GM18870 (cell line): Measurements from ENCODE around the gene SPAG17.

Experiments
- ATAC-seq: cut with Tn5 transposase; IDR thresholded peaks from one replicate; pipeline ENCODE4 v1.9.1; 2021; ENCODE audit warnings: moderate library complexity; ENCODE audit not compliant: unreplicated experiment

The SPAG17 gene

DNA sequence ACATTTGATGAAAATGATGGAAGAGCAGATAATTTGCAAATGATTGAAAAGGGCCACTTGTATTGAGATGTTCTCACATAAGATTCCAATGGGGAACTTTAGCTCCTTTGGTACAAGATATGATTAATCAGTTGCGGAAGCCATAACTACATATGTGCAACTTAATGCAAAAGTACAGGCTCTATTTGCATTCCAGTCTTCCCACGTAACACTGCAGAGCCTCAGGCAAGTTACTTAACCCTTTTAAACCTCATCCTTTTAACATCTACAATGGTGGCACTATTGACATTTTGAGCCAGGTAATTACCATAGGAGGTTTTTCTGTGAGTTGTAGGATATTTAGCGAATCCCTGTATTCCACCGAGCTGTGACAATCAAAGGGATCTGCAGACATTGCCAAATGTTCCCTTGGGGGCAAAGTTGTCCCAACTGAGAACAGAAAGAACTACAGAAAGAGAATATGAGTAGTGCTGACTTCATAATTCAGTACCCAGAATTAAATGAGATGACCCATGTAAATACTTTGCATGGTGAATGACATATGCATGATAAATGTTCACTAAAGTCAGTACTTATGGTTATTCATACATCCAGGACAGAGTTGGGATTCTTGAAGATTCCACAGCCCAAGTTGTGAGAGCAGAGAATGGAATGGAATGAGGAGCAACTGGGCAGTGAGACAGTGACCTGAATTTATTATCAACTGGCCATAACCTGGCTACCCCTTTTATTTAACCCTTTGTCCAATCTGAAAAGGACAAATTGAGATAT is 62.6 kb downstream of the SPAG17 start:
- ATAC-seq, result no peak

GRCh38 chr1:118118873-118119463 is 66.1 kb downstream of the SPAG17 start:
- ATAC-seq, result no peak

GRCh38 chr1:118118469-118118868 is 66.6 kb downstream of the SPAG17 start:
- ATAC-seq, result no peak

- no peak for ATAC-seq
These were observed 67.5 kb downstream of the SPAG17 start for GRCh38 chr1:118117521-118117920.

GRCh38 chr1:118116909-118117308 is 68.1 kb downstream of the SPAG17 start:
- no peak for ATAC-seq

- ATAC-seq, result no peak
These were observed 68.6 kb downstream of the SPAG17 start for GRCh38 chr1:118116401-118116800.

DNA sequence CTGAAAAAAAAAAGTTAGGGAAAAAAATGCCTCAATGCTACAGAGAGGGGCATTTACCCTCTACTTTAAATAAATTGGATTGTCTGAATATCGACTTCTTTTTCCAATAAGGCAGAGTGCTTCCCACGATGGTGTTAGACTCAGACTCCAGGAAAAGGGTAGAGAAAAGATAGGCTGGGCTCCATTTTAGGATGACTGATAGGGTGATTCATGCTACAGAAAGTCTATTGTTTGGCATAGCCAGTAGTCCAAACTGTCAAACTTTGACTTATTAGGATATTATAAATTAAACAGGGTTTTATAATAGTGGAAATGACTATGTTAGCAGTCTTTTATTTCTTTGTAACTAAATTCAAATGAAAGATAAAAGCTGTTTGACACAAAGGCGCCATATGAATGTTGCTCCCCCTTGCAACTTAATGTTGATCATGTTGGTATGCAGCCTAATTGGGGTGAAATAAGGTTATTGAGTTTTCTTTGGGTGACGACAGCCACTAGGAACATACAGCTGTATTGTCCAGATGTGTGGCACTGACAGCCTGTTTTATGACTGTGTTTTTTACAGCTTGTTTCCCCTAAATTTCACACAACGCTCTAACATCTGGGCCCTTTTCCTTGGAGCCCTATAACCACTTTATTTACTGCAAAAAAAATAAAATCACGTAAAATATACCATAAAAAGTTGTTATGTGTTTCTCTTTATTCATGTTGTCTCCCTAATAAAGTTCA is 69.3 kb downstream of the SPAG17 start:
- ATAC-seq, result no peak

- no peak for ATAC-seq
These were observed 71.8 kb downstream of the SPAG17 start for GRCh38 chr1:118113261-118113660.

- ATAC-seq, result no peak
These were observed 74.4 kb downstream of the SPAG17 start for GRCh38 chr1:118110580-118110979.

DNA sequence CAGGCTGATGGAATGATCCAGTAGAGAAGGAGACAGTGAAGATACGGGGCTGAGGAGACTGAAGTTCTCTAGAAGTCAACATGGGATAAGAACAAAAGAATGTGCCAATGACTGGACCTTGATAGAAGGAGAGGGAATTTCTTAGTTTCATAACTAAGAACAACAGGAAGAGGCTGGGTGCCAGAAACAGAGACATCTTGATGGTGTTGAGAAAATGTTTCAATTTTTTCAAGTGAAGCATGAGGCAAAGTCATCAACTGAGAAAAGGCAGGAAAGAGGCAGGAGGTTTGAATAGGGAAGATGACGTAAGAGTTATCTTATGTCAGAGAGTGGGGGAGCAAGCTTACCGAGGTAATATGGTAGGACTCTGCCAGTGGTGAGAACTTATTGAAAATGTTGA is 80.1 kb downstream of the SPAG17 start:
- ATAC-seq, result no peak

GRCh38 chr1:118102445-118102844 is 82.6 kb downstream of the SPAG17 start:
- no peak for ATAC-seq

- no peak for ATAC-seq
These were observed 83.0 kb downstream of the SPAG17 start for GRCh38 chr1:118101999-118102398.

GRCh38 chr1:118101515-118101844 is 83.5 kb downstream of the SPAG17 start:
- ATAC-seq, result no peak

DNA sequence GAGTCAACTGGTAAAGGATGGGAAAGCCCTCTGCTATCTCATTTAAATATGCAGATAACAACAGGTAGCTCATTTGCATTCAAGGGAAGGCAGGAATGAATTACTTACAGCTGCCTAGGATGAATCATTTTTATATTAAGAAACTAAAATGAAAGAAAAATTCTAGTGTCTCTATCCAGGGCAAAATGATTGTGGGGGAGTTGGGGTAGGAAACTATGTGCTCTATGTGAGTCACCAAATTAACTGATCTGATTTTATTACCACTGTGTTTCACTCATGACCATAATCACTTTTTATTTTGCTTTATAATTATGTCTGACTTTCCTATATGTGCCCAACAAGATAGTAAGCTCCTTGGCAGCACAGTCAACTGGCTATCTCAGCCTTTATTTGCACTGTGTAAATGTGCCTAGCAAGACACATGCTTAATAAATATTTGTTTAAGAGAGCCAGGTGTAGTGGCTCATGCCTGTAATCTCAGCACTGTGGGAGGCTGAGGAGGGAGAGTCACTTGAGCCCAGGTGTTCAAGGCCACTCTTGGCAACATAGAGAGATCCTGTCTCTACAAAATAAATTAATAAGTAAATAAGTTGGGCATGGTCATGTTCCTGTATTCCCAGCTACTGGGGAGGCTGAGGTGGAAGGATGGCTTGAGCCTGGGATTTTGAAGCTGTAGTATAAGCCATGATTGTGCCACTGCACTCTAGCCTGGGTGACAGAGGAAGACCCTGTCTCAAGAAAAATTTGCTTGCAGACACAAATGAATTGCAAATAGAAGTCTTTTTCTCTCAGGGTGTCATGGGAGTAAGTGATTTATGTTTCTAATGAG is 84.1 kb downstream of the SPAG17 start:
- ATAC-seq, result no peak

DNA sequence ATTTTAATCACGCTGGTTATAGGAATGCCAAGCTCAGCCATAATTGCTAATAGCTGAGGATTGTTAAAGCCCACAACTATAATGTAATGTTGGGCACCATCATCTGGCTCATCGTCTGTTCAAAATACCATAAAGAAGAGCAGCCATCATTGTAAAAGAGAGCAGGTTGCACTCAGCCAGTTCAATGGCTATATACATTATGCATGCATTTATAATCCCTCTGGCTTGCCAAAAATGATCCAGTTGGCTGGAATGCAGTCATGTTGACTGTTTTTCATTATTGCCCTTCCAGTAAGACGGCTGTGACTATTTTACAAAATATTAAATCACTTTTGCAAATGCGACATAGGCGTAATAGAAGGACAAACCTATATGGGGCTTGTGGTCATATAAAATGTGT is 85.3 kb downstream of the SPAG17 start:
- ATAC-seq, result no peak

GRCh38 chr1:118097622-118098348 is 87.2 kb downstream of the SPAG17 start:
- no peak for ATAC-seq

GRCh38 chr1:118093017-118093416 is 92.0 kb downstream of the SPAG17 start:
- no peak for ATAC-seq

- no peak for ATAC-seq
These were observed 94.9 kb downstream of the SPAG17 start for GRCh38 chr1:118090130-118090529.

DNA sequence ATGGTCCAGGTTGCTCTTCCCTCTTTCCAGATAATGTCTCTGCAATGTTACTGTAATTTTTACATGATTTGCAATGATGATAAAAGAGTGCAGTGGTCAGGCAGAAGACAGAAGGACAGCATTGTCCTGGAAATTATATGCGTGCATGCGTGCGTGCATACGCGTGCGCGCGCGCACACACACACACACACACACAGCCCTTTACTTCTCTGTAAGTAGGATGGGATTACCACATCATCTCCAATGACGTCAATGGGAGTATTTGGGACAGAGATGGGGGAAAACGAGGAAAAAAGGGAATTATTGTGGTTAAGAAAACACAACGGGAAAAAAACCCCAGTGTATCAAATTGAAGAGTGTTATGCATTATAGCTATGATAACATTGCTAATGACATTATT is 99.7 kb downstream of the SPAG17 start:
- no peak for ATAC-seq

- no peak for ATAC-seq
These were observed 100.6 kb downstream of the SPAG17 start for GRCh38 chr1:118084400-118084799.

GRCh38 chr1:118082984-118083383 is 102.0 kb downstream of the SPAG17 start:
- no peak for ATAC-seq
